WTC11 (cell line): ENCODE data around the gene TSKU. TPM values are rescaled to one million over a fixed set of nuclear protein-coding genes. Genes with fewer than 3 reads are reported as not detected.

Experiments used
- ATAC-seq: fragments of 200-7000 bp; cut with Tn5 transposase; 2 replicates; pipeline ENCODE4 v1.10.0; 2021; ENCODE audit warnings: mild to moderate bottlenecking, moderate library complexity
- CTCF ChIA-PET: fragments of 300-600 bp; sonication (Branson Sonifier 250); formaldehyde crosslinking; loops from one replicate; lab custom pipeline; 2021; ENCODE audit warnings: antibody characterized with exemption; lab: Charles Lee
- POLR2A ChIA-PET: fragments of 350-600 bp; sonication (Branson Sonifier 250); formaldehyde crosslinking; loops from one replicate; lab custom pipeline; 2021; ENCODE audit warnings: antibody characterized with exemption; lab: Charles Lee
- DNase-seq: peaks from one replicate; pipeline ENCODE4 v3.0.0; 2021; ENCODE audit warnings: low spot score
- H3K27ac Mint-ChIP-seq: 2 replicates; pipeline ENCODE4 v1.8.0; 2021; ENCODE audit warnings: mixed read lengths
- H3K27me3 Mint-ChIP-seq: 2 replicates; pipeline ENCODE4 v1.8.0; 2021; ENCODE audit warnings: low read depth, mild to moderate bottlenecking, moderate library complexity, mixed read lengths
- H3K36me3 Mint-ChIP-seq: 2 replicates; pipeline ENCODE4 v1.8.0; 2021; ENCODE audit warnings: mixed read lengths
- H3K4me1 Mint-ChIP-seq: 2 replicates; pipeline ENCODE4 v1.8.0; 2022; ENCODE audit warnings: mixed read lengths
- H3K4me3 Mint-ChIP-seq: 2 replicates; pipeline ENCODE4 v1.8.0; 2021; ENCODE audit warnings: mild to moderate bottlenecking, moderate library complexity, mixed read lengths
- H3K9me3 Mint-ChIP-seq: 2 replicates; pipeline ENCODE4 v1.8.0; 2021; ENCODE audit warnings: mixed read lengths
- AR ChIP-seq: fragments of 250-450 bp; sonication (Bioruptor Pico); IDR thresholded peaks from 2 replicates; pipeline ENCODE4 v1.9.0; 2021; ENCODE audit warnings: mild to moderate bottlenecking
- CREM ChIP-seq: sonication (generic); formaldehyde crosslinking; IDR thresholded peaks from 2 replicates; pipeline ENCODE4 v1.8.1; 2022; ENCODE audit warnings: mild to moderate bottlenecking, missing genetic modification reagents, moderate library complexity
- E2F1 ChIP-seq: sonication (generic); formaldehyde crosslinking; IDR thresholded peaks from 2 replicates; pipeline ENCODE4 v1.8.0; 2022; ENCODE audit warnings: mild to moderate bottlenecking, missing genetic modification reagents
- FOXP4 ChIP-seq: sonication (generic); formaldehyde crosslinking; IDR thresholded peaks from 2 replicates; pipeline ENCODE4 v1.8.0; 2022; ENCODE audit warnings: mild to moderate bottlenecking, missing genetic modification reagents
- OVOL2 ChIP-seq: fragments of 250-450 bp; sonication (Bioruptor Pico); IDR thresholded peaks from 2 replicates; pipeline ENCODE4 v1.9.0; 2021; ENCODE audit warnings: mild to moderate bottlenecking, borderline replicate concordance
- SMAD3 ChIP-seq: sonication (generic); formaldehyde crosslinking; IDR thresholded peaks from 2 replicates; pipeline ENCODE4 v1.8.0; 2022; ENCODE audit warnings: missing genetic modification reagents, mild to moderate bottlenecking, borderline replicate concordance
- ZNF396 ChIP-seq: fragments of 250-450 bp; sonication (Bioruptor Pico); IDR thresholded peaks from 2 replicates; pipeline ENCODE4 v1.8.0; 2021; ENCODE audit warnings: mild to moderate bottlenecking, moderate library complexity, borderline replicate concordance
- total RNA-seq: library from RNA; stranded (reverse); gene quantifications from 3 replicates; pipeline ENCODE4 v1.2.3, GENCODE V29; 2021
- TF ChIP-seq, protein P1 (sequence below): sonication (generic); formaldehyde crosslinking; IDR thresholded peaks from 2 replicates; pipeline ENCODE4 v1.8.1; 2022; ENCODE audit warnings: low read depth, missing genetic modification reagents, borderline replicate concordance
- TF ChIP-seq, protein P2 (sequence below): sonication (generic); formaldehyde crosslinking; conservative IDR thresholded peaks from 2 replicates; pipeline ENCODE4 v1.8.1; 2022; ENCODE audit warnings: mild to moderate bottlenecking, missing genetic modification reagents

TSKU gene
- total RNA-seq, 1 experiment from 2014 or later: 30.3 TPM

DNA sequence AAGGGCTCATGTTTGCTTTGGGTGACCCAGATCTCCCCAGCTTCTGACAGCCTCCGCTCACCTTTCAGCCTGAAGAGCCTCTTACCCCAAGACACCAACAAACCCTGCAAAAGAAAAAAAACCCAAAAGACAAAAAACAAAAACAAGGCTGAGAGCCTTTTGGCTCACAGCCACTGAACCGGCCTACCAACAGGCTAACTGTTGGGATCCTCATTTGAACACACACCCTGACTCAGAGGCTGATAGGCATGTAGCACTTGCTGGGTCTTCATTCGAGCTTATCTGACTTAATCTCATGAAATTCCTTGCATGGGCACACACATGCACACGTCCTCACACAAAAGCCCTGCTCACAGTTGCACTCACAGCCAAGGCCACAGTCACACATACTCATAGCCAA is 22.9 kb upstream of the TSKU start (continued):
- TF ChIP-seq ZNF396 (CRISPR knock-in tag) (no peak), SMAD3 (CRISPR knock-in tag) (no peak)
- TF ChIP-seq, protein P1, sequence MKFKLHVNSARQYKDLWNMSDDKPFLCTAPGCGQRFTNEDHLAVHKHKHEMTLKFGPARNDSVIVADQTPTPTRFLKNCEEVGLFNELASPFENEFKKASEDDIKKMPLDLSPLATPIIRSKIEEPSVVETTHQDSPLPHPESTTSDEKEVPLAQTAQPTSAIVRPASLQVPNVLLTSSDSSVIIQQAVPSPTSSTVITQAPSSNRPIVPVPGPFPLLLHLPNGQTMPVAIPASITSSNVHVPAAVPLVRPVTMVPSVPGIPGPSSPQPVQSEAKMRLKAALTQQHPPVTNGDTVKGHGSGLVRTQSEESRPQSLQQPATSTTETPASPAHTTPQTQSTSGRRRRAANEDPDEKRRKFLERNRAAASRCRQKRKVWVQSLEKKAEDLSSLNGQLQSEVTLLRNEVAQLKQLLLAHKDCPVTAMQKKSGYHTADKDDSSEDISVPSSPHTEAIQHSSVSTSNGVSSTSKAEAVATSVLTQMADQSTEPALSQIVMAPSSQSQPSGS (CRISPR knock-in tag): no peak
- TF ChIP-seq, protein P2, sequence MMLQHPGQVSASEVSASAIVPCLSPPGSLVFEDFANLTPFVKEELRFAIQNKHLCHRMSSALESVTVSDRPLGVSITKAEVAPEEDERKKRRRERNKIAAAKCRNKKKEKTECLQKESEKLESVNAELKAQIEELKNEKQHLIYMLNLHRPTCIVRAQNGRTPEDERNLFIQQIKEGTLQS (CRISPR knock-in tag): no peak

DNA sequence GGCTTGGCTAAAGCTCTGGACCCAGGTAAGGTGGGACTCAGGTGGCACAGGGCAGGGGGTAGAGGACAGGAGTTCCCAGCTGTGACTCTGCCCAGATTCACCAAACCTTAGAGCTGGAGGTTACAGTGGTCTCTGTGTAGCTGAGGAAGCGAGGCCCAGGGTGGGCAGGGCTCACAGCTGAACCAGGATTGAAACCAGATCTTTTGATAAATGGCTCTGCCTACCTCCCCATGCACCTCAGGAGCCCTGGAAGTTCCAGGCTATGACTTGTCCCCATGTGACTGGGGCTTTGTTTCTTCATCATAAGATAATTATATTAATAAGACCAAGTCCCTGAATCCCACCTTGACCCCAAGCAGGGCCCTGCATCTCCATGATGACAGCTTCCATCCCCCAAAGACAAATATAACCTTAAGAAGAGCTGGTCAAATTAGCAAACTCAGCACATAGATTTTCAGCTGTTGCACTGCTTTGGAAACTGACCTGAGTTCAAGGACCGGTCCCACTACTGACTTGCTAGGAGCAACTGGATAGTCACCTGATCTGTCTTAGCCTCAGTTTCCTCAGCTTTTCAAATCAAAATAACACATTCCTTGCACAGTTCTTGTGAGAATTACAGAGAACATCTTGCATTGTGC is 21.3 kb upstream of the TSKU start:
- no peak for ATAC-seq
- POLR2A ChIA-PET: no interaction called here

More for the DNA sequence above, 21.3 kb upstream of the TSKU start:
- CTCF ChIA-PET: interaction anchor here (0.9 to 4.3 kb wide), 4 partner anchors 9 to 40 kb away, joined by 3 to 17 read pairs (median 4); no protein-coding TSS in a partner anchor
- H3K27me3 Mint-ChIP-seq: peaks cover 2% of the 10 kb centered on the region
- no peak overlapping the region for H3K4me3 Mint-ChIP-seq
- TF ChIP-seq OVOL2 (CRISPR knock-in tag) (no peak), E2F1 (CRISPR knock-in tag) (no peak), FOXP4 (CRISPR knock-in tag) (no peak), CREM (CRISPR knock-in tag) (no peak), AR (CRISPR knock-in tag) (no peak)
- no peak overlapping the region for H3K27ac Mint-ChIP-seq
- no peaks in the 10 kb centered on the region for H3K36me3 Mint-ChIP-seq
- no peaks in the 10 kb centered on the region for H3K9me3 Mint-ChIP-seq
- no peak for DNase-seq
- H3K4me1 Mint-ChIP-seq: peaks cover 28% of the 10 kb centered on the region
